RPMI7951 (cell line): ENCODE data around the gene ITGA7. TPM values are rescaled to one million over a fixed set of nuclear protein-coding genes. Genes with fewer than 3 reads are reported as not detected.

ENCODE experiments used
- DNase-seq: peaks from one replicate; pipeline ENCODE4 v3.0.0-alpha.2; 2012; ENCODE audit warnings: low read depth
- total RNA-seq: library from RNA; depleted of rRNA; stranded (reverse); fragments of >200 nt; shearing (Covaris generic); gene quantifications from 2 replicates; pipeline ENCODE4 v1.2.3, GENCODE V29; 2014

ITGA7 gene
- total RNA-seq, 1 experiment from 2014 or later = 11.4 TPM

- DNase-seq = no peak
Observed at GRCh38 chr12:55736076-55736475, 28.4 kb upstream of the ITGA7 start.

- no peak for DNase-seq
Observed at GRCh38 chr12:55734595-55734994, 26.9 kb upstream of the ITGA7 start.

GRCh38 chr12:55733858-55734257, 26.2 kb upstream of the ITGA7 start:
- DNase-seq = no peak

GRCh38 chr12:55733021-55733555, 25.4 kb upstream of the ITGA7 start:
- no peak for DNase-seq

- no peak for DNase-seq
Observed at GRCh38 chr12:55732288-55732687, 24.6 kb upstream of the ITGA7 start.

- DNase-seq = peak; percentile 71
Observed at GRCh38 chr12:55729819-55730818, 22.4 kb upstream of the ITGA7 start.

GRCh38 chr12:55728939-55729818, 21.5 kb upstream of the ITGA7 start, which contains the start of gene CD63:
TSS of gene CD63 (minus strand) at chr12:55729009. CDS start at chr12:55728341, 668 bp downstream.
- DNase-seq = peak; percentile 93

GRCh38 chr12:55728186-55728938, 20.7 kb upstream of the ITGA7 start:
- peak; percentile 79 for DNase-seq

- peak; percentile 93 for DNase-seq
Observed at GRCh38 chr12:55727643-55728185, 20.0 kb upstream of the ITGA7 start.

GRCh38 chr12:55726971-55727370, 19.3 kb upstream of the ITGA7 start:
- no peak for DNase-seq

- no peak for DNase-seq
Observed at GRCh38 chr12:55725556-55725955, 17.9 kb upstream of the ITGA7 start.

GRCh38 chr12:55724940-55725309, 17.2 kb upstream of the ITGA7 start:
- DNase-seq = no peak

GRCh38 chr12:55724226-55724939, 16.7 kb upstream of the ITGA7 start:
- peak; percentile 63 for DNase-seq

- DNase-seq = no peak
Observed at GRCh38 chr12:55723516-55724225, 16.0 kb upstream of the ITGA7 start.

- no peak for DNase-seq
Observed at GRCh38 chr12:55722948-55723347, 15.2 kb upstream of the ITGA7 start.

- DNase-seq = peak; percentile 81
Observed at GRCh38 chr12:55721601-55722213, 14.0 kb upstream of the ITGA7 start.

GRCh38 chr12:55720894-55721444, 13.3 kb upstream of the ITGA7 start:
- DNase-seq = peak; percentile 99

- peak; percentile 77 for DNase-seq
Observed at GRCh38 chr12:55720071-55720564, 12.4 kb upstream of the ITGA7 start, which contains the start of gene RDH5. TSS of gene RDH5 (plus strand) at chr12:55720393. CDS start at chr12:55721185, 792 bp downstream.

GRCh38 chr12:55719371-55719770, 11.7 kb upstream of the ITGA7 start:
- no peak for DNase-seq
